GM21717 (cell line): ENCODE results near the gene IL17C.

Experiments used
- ATAC-seq: cut with Tn5 transposase; IDR thresholded peaks from one replicate; pipeline ENCODE4 v1.9.1; 2021; ENCODE audit warnings: mild to moderate bottlenecking, moderate library complexity; ENCODE audit not compliant: unreplicated experiment

The IL17C gene

DNA sequence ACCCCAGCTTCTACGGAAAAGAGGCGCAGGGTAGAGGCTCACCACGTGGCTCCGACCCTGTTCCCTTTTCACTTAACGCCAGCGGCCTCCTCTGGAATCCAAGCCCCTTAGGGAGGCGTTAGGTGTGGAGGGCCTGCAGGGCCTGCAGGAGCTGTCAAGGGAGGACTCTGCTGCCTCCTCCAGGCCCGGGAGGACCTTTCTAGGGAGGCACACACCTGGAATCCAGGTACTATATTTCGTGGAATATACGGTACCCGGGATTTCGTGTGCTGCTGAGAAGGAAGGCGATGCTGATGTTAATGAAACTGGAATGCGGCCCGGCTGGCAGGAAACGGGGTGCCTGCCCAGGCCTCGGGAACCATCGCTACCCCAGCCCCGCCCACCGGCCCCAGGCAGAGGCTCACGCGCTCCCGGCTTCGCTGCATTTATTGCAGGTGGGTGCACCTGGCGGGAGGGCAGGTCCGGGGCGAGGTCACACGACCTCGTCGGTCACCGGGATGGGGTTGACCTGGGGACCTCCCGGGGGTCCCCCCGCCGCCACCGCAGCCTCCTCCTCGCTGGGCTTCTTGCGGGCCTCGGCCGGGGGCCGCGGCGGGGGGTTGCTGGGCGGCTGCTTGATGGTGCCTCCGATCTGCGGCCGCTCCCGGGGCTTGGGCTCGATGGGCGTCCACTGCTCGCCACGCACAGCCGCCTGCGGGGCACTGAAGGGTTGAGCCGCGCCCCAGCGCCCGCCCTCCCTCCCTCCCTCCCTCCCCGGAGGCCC, 4.7 kb downstream of the IL17C start:
- ATAC-seq = no peak

DNA sequence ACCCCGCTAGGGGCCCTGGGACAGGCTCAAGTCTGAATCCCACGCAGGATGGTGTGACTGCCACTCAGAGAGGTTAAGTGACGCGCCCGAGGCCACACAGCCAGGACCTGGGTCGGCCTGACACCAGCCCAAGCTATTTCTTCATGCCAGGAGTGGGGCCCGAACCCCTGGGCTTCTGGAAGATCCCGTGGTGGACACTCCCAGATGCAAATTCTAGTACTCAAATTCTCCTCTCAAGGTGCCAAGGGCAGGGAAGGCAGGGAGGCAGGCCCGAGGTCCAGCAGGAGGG, 5.2 kb downstream of the IL17C start:
- ATAC-seq = no peak

GRCh38 chr16:88645455-88645854, 7.1 kb downstream of the IL17C start:
- no peak for ATAC-seq

GRCh38 chr16:88645941-88646340, 7.6 kb downstream of the IL17C start:
- ATAC-seq = no peak

GRCh38 chr16:88646345-88647034, 8.1 kb downstream of the IL17C start:
- no peak for ATAC-seq

DNA sequence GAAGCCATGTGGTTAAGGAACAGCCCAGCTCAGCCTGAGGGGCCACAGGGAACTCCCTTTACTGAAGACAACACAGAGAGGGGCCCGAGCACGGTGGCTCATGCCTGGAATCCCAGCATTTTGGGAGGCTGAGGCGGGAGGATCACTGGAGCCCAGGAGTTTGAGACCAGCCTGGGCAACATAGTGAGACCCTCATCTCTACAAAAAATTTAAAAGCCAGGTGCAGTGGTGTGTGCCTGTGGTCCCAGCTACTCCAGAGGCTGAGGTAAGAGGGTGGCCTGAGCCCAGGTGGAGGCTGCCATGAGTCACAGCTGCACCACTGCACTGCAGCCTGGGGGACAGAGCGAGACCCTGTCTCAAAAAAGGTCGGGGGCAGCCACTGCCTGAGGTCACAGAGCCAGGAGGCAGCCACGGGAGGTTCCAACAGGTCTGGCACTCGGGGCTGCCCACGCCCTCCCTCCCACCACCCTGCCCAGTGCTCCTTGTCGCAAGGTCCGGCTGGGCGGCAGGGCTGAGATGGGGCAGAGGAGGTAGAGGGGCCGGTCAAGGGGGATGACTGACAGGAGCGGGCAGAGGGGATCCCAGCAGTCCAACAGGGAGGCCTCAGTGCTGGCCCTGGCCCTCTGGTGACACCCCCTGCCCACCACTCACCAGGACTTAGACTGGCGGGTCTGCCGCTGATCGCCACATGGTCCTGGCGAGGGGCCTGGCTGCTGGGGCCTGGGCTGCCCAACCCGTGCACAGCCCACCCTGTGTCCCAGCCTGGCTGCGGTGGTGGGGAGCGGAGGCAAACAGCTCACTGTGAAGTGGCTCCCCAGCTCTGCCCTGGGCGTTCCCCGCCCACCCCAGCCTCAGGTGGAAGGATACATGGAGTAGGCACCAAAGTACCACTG, 9.1 kb downstream of the IL17C start:
- ATAC-seq = no peak

DNA sequence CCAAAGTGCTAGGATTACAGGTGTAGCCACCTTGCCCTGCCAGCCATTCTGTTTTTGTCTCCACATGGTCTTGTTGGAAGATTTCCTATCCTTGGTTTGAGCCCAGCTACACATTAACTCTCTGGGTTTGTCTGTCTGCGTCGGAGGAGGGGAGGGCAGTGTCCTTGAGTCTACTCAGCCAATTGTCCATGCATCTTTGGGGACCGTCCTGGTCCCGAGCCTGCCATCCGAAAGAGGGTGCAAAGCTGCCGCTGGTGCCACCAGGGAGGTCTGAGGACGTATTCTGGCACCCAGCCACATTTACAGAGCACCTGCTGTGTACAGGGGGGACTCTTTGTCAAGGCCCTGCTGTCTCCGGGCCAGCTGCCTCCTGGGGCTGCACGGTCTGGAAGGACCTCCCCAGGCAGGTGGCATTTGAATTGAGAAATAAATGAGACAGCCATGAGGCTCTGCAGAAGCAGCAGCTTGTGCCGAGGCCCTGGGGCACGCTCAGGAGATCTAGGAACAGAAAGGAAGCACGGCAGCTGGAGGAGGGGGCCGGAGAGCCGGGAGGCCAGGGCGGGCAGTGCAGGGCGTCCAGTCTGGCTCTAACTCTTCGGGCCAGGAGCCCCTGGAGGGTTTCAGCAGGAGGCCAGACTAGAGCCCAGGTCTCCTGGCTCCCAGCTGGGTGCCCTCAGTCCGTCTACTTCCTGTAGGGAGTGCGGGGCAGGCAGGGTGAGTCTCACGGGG, 11.0 kb downstream of the IL17C start:
- ATAC-seq = no peak

DNA sequence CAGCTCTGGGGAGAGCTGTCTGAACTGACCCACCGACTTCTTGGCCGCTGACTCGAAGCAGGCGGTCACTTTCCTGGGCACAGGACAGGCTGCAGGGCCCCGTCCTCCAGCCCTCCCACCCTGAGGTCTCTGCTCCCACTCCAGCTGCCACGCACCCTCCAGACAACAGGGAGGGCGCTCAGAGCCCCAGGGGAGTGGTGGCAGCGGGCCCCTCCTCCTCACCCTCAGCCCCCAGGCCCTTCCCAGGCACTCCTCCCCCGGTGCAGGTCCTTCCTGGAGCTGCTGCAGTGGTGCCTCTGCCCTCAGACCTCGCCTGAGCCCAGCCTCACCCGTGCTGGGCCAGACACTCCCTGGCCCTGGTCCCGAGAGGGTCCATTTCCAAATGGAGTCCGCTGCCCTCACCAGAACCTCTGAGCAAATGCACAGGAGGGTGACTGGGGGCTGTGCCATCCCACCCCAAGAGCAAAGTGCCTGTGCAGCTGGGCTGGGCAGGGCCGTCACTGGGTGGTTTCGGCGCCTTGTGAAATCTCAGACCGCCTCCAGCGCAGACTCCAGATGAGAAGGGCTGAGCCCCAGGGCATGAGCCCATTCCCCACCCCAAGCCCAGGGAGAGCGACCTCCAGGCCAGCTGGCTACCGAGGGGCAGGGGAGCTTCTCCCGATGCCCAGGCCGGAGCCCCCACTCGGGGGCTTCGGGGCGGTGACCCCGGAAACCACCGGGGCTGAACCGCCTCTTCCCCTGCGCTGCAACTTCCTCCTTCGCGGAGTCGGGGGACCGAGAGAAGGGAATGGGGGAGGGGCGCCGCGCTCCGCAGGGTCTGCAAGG, 11.8 kb downstream of the IL17C start:
- peak; percentile 4 for ATAC-seq

- ATAC-seq = peak; percentile 61
These were observed 12.4 kb downstream of the IL17C start, which contains the start of gene CYBA for GRCh38 chr16:88650749-88651275. Gene CYBA, minus strand, starts transcription at chr16:88651053. Its CDS starts 40 bp downstream, at chr16:88651013.

- peak; percentile 67 for ATAC-seq
These were observed 13.1 kb downstream of the IL17C start for GRCh38 chr16:88651276-88651988.

- no peak for ATAC-seq
These were observed 13.8 kb downstream of the IL17C start for GRCh38 chr16:88651989-88652761.

GRCh38 chr16:88652762-88653063, 14.3 kb downstream of the IL17C start:
- no peak for ATAC-seq

- ATAC-seq = no peak
These were observed 14.7 kb downstream of the IL17C start for GRCh38 chr16:88653101-88653500.

GRCh38 chr16:88653596-88654362, 15.4 kb downstream of the IL17C start:
- ATAC-seq = no peak

- no peak for ATAC-seq
These were observed 16.1 kb downstream of the IL17C start for GRCh38 chr16:88654363-88655052.

GRCh38 chr16:88655053-88655732, 16.8 kb downstream of the IL17C start:
- no peak for ATAC-seq
